Tibial artery (tissue), 4 donors: ENCODE results near the gene ABCB9.

ENCODE experiments used
- DNase-seq, 2 donors: peaks; one replicate each; pipeline ENCODE4 v3.0.0-alpha.2; 2019
- H3K27ac ChIP-seq, 2 donors: fragments of 200-600 bp; sonication (generic) in 1 of 2; 1 replicate in 1 of 2; 2 replicates in 1 of 2; pipeline ENCODE4 v1.5.1; 2018 to 2019; ENCODE audit warnings: mild to moderate bottlenecking in 1 of 2
- H3K27me3 ChIP-seq, 2 donors: fragments of 200-600 bp; sonication (generic) in 1 of 2; one replicate each; pipeline versions ENCODE4 v1.5.1 to v1.6.0; 2016 to 2019
- H3K36me3 ChIP-seq, 3 donors: fragments of 200-600 bp; sonication (generic) in 2 of 3; one replicate each; pipeline ENCODE4 v1.5.1; 2016 to 2019; ENCODE audit warnings: mild to moderate bottlenecking in 2 of 3
- H3K4me1 ChIP-seq, 4 donors: fragments of 200-600 bp; sonication (generic) in 2 of 4; 1 replicate in 3 of 4; 2 replicates in 1 of 4; pipeline ENCODE4 v1.5.1; 2016 to 2019
- H3K4me3 ChIP-seq, 2 donors: fragments of 200-600 bp; sonication (generic) in 1 of 2; 1 replicate in 1 of 2; 2 replicates in 1 of 2; pipeline ENCODE4 v1.5.1; 2018 to 2019; ENCODE audit warnings: mild to moderate bottlenecking in 2 of 2
- H3K9me3 ChIP-seq, 3 donors: fragments of 200-600 bp; sonication (generic) in 1 of 3; one replicate each; pipeline ENCODE4 v1.5.1; 2016 to 2019
- CTCF ChIP-seq, 2 experiments: fragments of 200-600 bp in 1 of 2; fragments of 450-650 bp in 1 of 2; IDR thresholded peaks; one replicate each; pipeline ENCODE4 v1.5.1; 2017 to 2019; ENCODE audit warnings: antibody characterized with exemption in 2 of 2, mild to moderate bottlenecking in 1 of 2, moderate library complexity in 1 of 2
- intact Hi-C: fragments of 100-400 bp; cut with DNase I; formaldehyde crosslinking; loops from one replicate; pipeline ENCODE4 v1.15.0; 2023; ENCODE audit warnings: low total_unique reads

The ABCB9 gene

GRCh38 chr12:122929148-122929538 is 37.1 kb downstream of the ABCB9 start:
- DNase-seq = no peak
- intact Hi-C loops = no loop called here
- no peaks in the 10 kb centered on the region for H3K4me1 ChIP-seq
- no peaks in the 10 kb centered on the region for H3K27me3 ChIP-seq
- no peaks in the 10 kb centered on the region for H3K9me3 ChIP-seq
- peaks cover 0 to 35% (median 3%) of the 10 kb centered on the region in 3 donors for H3K36me3 ChIP-seq
- no peak overlapping the region for H3K4me3 ChIP-seq
- no peak overlapping the region for H3K27ac ChIP-seq
- TF ChIP-seq CTCF (IDR thresholded peaks at IDR 0.05) = no peak

- intact Hi-C loops = no loop called here
- Histone ChIP-seq H3K4me3 (no peak overlapping the region), H3K36me3 (peaks cover 0 to 35% (median 3%) of the 10 kb centered on the region in 3 donors), H3K27me3 (no peaks in the 10 kb centered on the region), H3K4me1 (no peaks in the 10 kb centered on the region), H3K27ac (no peak overlapping the region), H3K9me3 (no peaks in the 10 kb centered on the region)
- DNase-seq = no peak
- TF ChIP-seq CTCF (IDR thresholded peaks at IDR 0.05) = no peak
Measured at GRCh38 chr12:122928404-122929147, 37.7 kb downstream of the ABCB9 start.

GRCh38 chr12:122927756-122928403 is 38.4 kb downstream of the ABCB9 start:
- Histone ChIP-seq H3K27ac (no peak overlapping the region), H3K27me3 (no peaks in the 10 kb centered on the region), H3K9me3 (no peaks in the 10 kb centered on the region), H3K36me3 (peaks cover 0 to 31% (median 3%) of the 10 kb centered on the region in 3 donors), H3K4me1 (no peaks in the 10 kb centered on the region), H3K4me3 (no peak overlapping the region)
- intact Hi-C loops = no loop called here
- DNase-seq = no peak
- TF ChIP-seq CTCF (IDR thresholded peaks at IDR 0.05) = no peak

GRCh38 chr12:122921917-122922316 is 44.3 kb downstream of the ABCB9 start:
- Histone ChIP-seq H3K4me1 (peaks cover 0 to 14% (median 13%) of the 10 kb centered on the region in 4 donors), H3K27ac (no peak overlapping the region), H3K9me3 (no peaks in the 10 kb centered on the region), H3K27me3 (no peaks in the 10 kb centered on the region), H3K4me3 (no peak overlapping the region), H3K36me3 (no peaks in the 10 kb centered on the region)
- TF ChIP-seq CTCF (IDR thresholded peaks at IDR 0.05) = no peak
- intact Hi-C loops = no loop called here
- no peak for DNase-seq

- intact Hi-C loops = no loop called here
- no peaks in the 10 kb centered on the region for H3K36me3 ChIP-seq
- DNase-seq = no peak
- no peak overlapping the region for H3K4me3 ChIP-seq
- H3K4me1 ChIP-seq = peaks cover 0 to 14% (median 13%) of the 10 kb centered on the region in 4 donors
- no peaks in the 10 kb centered on the region for H3K27me3 ChIP-seq
- no peaks in the 10 kb centered on the region for H3K9me3 ChIP-seq
- H3K27ac ChIP-seq = no peak overlapping the region
- no peak for TF ChIP-seq CTCF (IDR thresholded peaks at IDR 0.05)
Measured at GRCh38 chr12:122920687-122921086, 45.6 kb downstream of the ABCB9 start.
